OCI-LY1 (cell line): ENCODE data around the gene COPRS.

Experiments
- EZH2 ChIP-seq: fragments of 200-600 bp; sonication (generic), shearing (Covaris generic); IDR thresholded peaks from 2 replicates; pipeline ENCODE4 v1.8.0; 2017; ENCODE audit warnings: borderline replicate concordance, mixed run types, mild to moderate bottlenecking, antibody characterized with exemption, low read length, moderate library complexity, mixed read lengths
- TF ChIP-seq, protein P1 (sequence below): fragments of 200-600 bp; sonication (generic), shearing (Covaris generic); IDR thresholded peaks from 2 replicates; pipeline ENCODE4 v1.5.1; 2017; ENCODE audit warnings: mild to moderate bottlenecking, antibody characterized with exemption, low read length, moderate library complexity, mixed read lengths

DNA sequence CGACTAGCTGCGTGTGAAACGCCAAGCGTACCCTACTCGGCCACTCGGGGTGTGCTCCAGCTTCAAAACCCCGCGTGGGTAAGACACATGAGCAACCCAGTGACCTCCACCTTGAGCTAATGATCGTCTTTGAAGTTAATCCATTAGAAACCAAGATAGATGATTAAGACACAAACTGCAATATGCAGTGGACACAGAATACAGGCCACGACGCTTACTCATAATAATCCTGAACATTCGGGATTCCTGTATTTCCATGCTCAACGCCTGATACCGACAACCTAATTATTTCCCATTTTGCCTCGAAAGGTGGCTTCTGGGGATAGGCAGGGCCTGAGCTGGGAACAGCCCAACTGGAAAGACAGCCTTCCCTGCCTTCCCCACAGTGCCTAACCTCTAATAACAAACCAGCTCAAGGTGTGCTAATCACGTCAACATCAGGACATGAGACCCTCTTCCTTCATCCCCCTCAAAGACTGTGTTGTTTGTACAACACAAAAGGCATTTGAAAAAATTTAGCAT, 504 bp upstream of the COPRS start:
- TF ChIP-seq, protein P1, sequence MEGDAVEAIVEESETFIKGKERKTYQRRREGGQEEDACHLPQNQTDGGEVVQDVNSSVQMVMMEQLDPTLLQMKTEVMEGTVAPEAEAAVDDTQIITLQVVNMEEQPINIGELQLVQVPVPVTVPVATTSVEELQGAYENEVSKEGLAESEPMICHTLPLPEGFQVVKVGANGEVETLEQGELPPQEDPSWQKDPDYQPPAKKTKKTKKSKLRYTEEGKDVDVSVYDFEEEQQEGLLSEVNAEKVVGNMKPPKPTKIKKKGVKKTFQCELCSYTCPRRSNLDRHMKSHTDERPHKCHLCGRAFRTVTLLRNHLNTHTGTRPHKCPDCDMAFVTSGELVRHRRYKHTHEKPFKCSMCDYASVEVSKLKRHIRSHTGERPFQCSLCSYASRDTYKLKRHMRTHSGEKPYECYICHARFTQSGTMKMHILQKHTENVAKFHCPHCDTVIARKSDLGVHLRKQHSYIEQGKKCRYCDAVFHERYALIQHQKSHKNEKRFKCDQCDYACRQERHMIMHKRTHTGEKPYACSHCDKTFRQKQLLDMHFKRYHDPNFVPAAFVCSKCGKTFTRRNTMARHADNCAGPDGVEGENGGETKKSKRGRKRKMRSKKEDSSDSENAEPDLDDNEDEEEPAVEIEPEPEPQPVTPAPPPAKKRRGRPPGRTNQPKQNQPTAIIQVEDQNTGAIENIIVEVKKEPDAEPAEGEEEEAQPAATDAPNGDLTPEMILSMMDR, result no peak
- no peak for TF ChIP-seq EZH2
